GM21447 (cell line): ENCODE results near the gene BTBD16.
A peak's percentile ranks its signal among the peaks of the same experiment; 100 is the strongest.

ENCODE experiments used
- ATAC-seq: cut with Tn5 transposase; IDR thresholded peaks from one replicate; pipeline ENCODE4 v1.9.1; 2021; ENCODE audit not compliant: unreplicated experiment

BTBD16 gene

GRCh38 chr10:122293156-122293960, 22.3 kb downstream of the BTBD16 start:
- no peak for ATAC-seq

- ATAC-seq, result no peak
Measured at GRCh38 chr10:122293961-122294380, 22.9 kb downstream of the BTBD16 start.

GRCh38 chr10:122294511-122295450, 23.7 kb downstream of the BTBD16 start:
- ATAC-seq, result no peak

- no peak for ATAC-seq
Measured at GRCh38 chr10:122295451-122295809, 24.3 kb downstream of the BTBD16 start.

GRCh38 chr10:122296363-122297120, 25.4 kb downstream of the BTBD16 start:
- ATAC-seq, result peak; percentile 47

GRCh38 chr10:122297583-122297982, 26.5 kb downstream of the BTBD16 start:
- ATAC-seq, result no peak

GRCh38 chr10:122298206-122298597, 27.1 kb downstream of the BTBD16 start:
- no peak for ATAC-seq

GRCh38 chr10:122298598-122299301, 27.7 kb downstream of the BTBD16 start:
- peak; percentile 59 for ATAC-seq

- no peak for ATAC-seq
Measured at GRCh38 chr10:122299423-122300075, 28.5 kb downstream of the BTBD16 start.

GRCh38 chr10:122301055-122301810, 30.1 kb downstream of the BTBD16 start:
- ATAC-seq, result no peak

GRCh38 chr10:122301811-122302115, 30.7 kb downstream of the BTBD16 start:
- ATAC-seq, result no peak

- no peak for ATAC-seq
Measured at GRCh38 chr10:122302315-122302714, 31.2 kb downstream of the BTBD16 start.

GRCh38 chr10:122303271-122304053, 32.4 kb downstream of the BTBD16 start:
- no peak for ATAC-seq

GRCh38 chr10:122304054-122304579, 33.0 kb downstream of the BTBD16 start:
- no peak for ATAC-seq

- no peak for ATAC-seq
Measured at GRCh38 chr10:122306282-122306681, 35.2 kb downstream of the BTBD16 start.

GRCh38 chr10:122306744-122307143, 35.6 kb downstream of the BTBD16 start:
- no peak for ATAC-seq

- ATAC-seq, result peak; percentile 78
Measured at GRCh38 chr10:122307669-122308416, 36.7 kb downstream of the BTBD16 start.
